IMR-90 (cell line): Measurements from ENCODE around the gene WNT7B. TPM values are rescaled to one million over a fixed set of nuclear protein-coding genes. Genes with fewer than 3 reads are reported as not detected.

Experiments used
- ATAC-seq: fragments of 200-7000 bp; cut with Tn5 transposase; 2 replicates; pipeline ENCODE4 v1.9.1; 2020; ENCODE audit warnings: low read depth, mild to moderate bottlenecking, moderate library complexity
- BruUV-seq: library from RNA; stranded (reverse); fragments of 400-500 nt; replicated peaks from 2 replicates; lab custom pipeline; 2021; lab: Mats Ljungman, UMichigan
- CTCF ChIA-PET: fragments of 300-600 bp; formaldehyde crosslinking; extraction: SDS; loops from one replicate; lab custom pipeline; 2021; ENCODE audit warnings: antibody characterized with exemption; lab: Yijun Ruan, JAX
- POLR2A ChIA-PET: fragments of 300-600 bp; sonication (Branson Sonifier 250); formaldehyde crosslinking; loops from one replicate; lab custom pipeline; 2022; ENCODE audit warnings: antibody characterized with exemption; ENCODE audit not compliant: unreplicated experiment; lab: Charles Lee
- DNase-seq: peaks from one replicate; pipeline ENCODE4 v3.0.0; 2013
- H2AFZ ChIP-seq: replicated peaks from 2 replicates; pipeline ENCODE3; 2013; ENCODE audit warnings: low read length, mild to moderate bottlenecking; ENCODE audit not compliant: poor library complexity
- H2AK5ac ChIP-seq: 2 replicates; pipeline ENCODE4 v1.6.1; 2013; ENCODE audit warnings: low read depth, low read length, inconsistent platforms
- H2AK9ac ChIP-seq: replicated peaks from 2 replicates; pipeline ENCODE3; 2013; ENCODE audit warnings: mild to moderate bottlenecking, low read depth, low read length, moderate library complexity; ENCODE audit not compliant: poor library complexity
- H2BK120ac ChIP-seq: 2 replicates; pipeline ENCODE4 v1.6.1; 2013; ENCODE audit warnings: low read depth, low read length, inconsistent platforms
- H2BK15ac ChIP-seq: 3 replicates; pipeline ENCODE4 v1.6.1; 2013; ENCODE audit warnings: low read depth, low read length, inconsistent platforms
- H2BK20ac ChIP-seq: 2 replicates; pipeline ENCODE4 v1.6.1; 2013; ENCODE audit warnings: low read depth, mild to moderate bottlenecking, inconsistent platforms, low read length, moderate library complexity
- H2BK5ac ChIP-seq: 2 replicates; pipeline ENCODE4 v1.6.1; 2013; ENCODE audit warnings: mild to moderate bottlenecking, low read depth, low read length, inconsistent platforms; ENCODE audit not compliant: poor library complexity, severe bottlenecking
- H3K14ac ChIP-seq: replicated peaks from 2 replicates; pipeline ENCODE4 v1.6.1; 2013; ENCODE audit warnings: low read depth, low read length, inconsistent platforms
- H3K18ac ChIP-seq: 2 replicates; pipeline ENCODE4 v1.6.1; 2013; ENCODE audit warnings: low read depth, low read length, control low read depth
- H3K23ac ChIP-seq: 2 replicates; pipeline ENCODE4 v1.6.1; 2013; ENCODE audit warnings: low read depth, low read length, inconsistent platforms
- H3K27ac ChIP-seq: 2 replicates; pipeline ENCODE4 v1.5.1; 2013; ENCODE audit warnings: mild to moderate bottlenecking, control low read depth, low read length; ENCODE audit not compliant: insufficient read depth
- H3K27me3 ChIP-seq: 2 replicates; pipeline ENCODE4 v1.6.1; 2013; ENCODE audit warnings: low read length; ENCODE audit not compliant: control insufficient read depth, insufficient read depth
- H3K36me3 ChIP-seq: 2 replicates; pipeline ENCODE4 v1.6.1; 2013; ENCODE audit warnings: low read length, mixed read lengths; ENCODE audit not compliant: control insufficient read depth, insufficient read depth
- H3K4ac ChIP-seq: 2 replicates; pipeline ENCODE4 v1.6.1; 2013; ENCODE audit warnings: low read depth, low read length, inconsistent platforms
- H3K4me1 ChIP-seq: 2 replicates; pipeline ENCODE4 v1.6.1; 2013; ENCODE audit warnings: low read length, mixed read lengths; ENCODE audit not compliant: control insufficient read depth, insufficient read depth
- H3K4me2 ChIP-seq: 2 replicates; pipeline ENCODE4 v1.6.1; 2013; ENCODE audit warnings: low read depth, mild to moderate bottlenecking, control low read depth, low read length, moderate library complexity
- H3K4me3 ChIP-seq: 2 replicates; pipeline ENCODE4 v1.5.1; 2013; ENCODE audit warnings: low read depth, mild to moderate bottlenecking, control low read depth, low read length, moderate library complexity; ENCODE audit not compliant: insufficient read depth
- H3K56ac ChIP-seq: 2 replicates; pipeline ENCODE4 v1.6.1; 2013; ENCODE audit warnings: low read length, inconsistent platforms; ENCODE audit not compliant: insufficient read depth; ENCODE audit errors: extremely low read depth
- H3K79me1 ChIP-seq, 2 experiments: 2 replicates each; pipeline ENCODE4 v1.6.1; 2013; ENCODE audit warnings: low read length in 2 of 2, inconsistent platforms in 1 of 2, low read depth in 1 of 2
- H3K9ac ChIP-seq: 2 replicates; pipeline ENCODE4 v1.6.1; 2013; ENCODE audit warnings: low read depth, low read length, control low read depth
- H3K9me1 ChIP-seq: 2 replicates; pipeline ENCODE4 v1.6.1; 2013; ENCODE audit warnings: low read length, inconsistent platforms; ENCODE audit not compliant: insufficient read depth
- H3K9me3 ChIP-seq: 2 replicates; pipeline ENCODE4 v1.6.1; 2013; ENCODE audit warnings: low read length; ENCODE audit not compliant: control insufficient read depth, insufficient read depth
- H4K20me1 ChIP-seq: 2 replicates; pipeline ENCODE4 v1.6.1; 2013; ENCODE audit warnings: low read length, inconsistent platforms; ENCODE audit not compliant: insufficient read depth
- H4K5ac ChIP-seq: 2 replicates; pipeline ENCODE4 v1.6.1; 2013; ENCODE audit warnings: mild to moderate bottlenecking, low read depth, low read length, control low read depth
- H4K8ac ChIP-seq, 2 experiments: 2 replicates each; pipeline ENCODE4 v1.6.1; 2013; ENCODE audit warnings: low read depth in 2 of 2, low read length in 2 of 2, control low read depth in 1 of 2, inconsistent platforms in 1 of 2
- H4K91ac ChIP-seq: 2 replicates; pipeline ENCODE4 v1.6.1; 2013; ENCODE audit warnings: low read depth, low read length, inconsistent platforms; ENCODE audit not compliant: insufficient read depth
- BHLHE40 ChIP-seq: fragments of 150-350 bp; IDR thresholded peaks from 2 replicates; pipeline ENCODE4 v1.6.1; 2016; ENCODE audit warnings: mild to moderate bottlenecking, low read depth, low read length
- CHD1 ChIP-seq: IDR thresholded peaks from 2 replicates; pipeline ENCODE4 v1.6.1; 2012; ENCODE audit warnings: low read depth, low read length, improper control_type of control experiment
- CTCF ChIP-seq: conservative IDR thresholded peaks from 2 replicates; pipeline ENCODE4 v1.5.1; 2012; ENCODE audit warnings: mild to moderate bottlenecking, low read depth, low read length, improper control_type of control experiment
- ELK1 ChIP-seq: fragments of 150-350 bp; IDR thresholded peaks from 2 replicates; pipeline ENCODE4 v1.6.1; 2016; ENCODE audit warnings: low read depth, mild to moderate bottlenecking, low read length, moderate library complexity, borderline replicate concordance
- MAZ ChIP-seq: IDR thresholded peaks from 2 replicates; pipeline ENCODE4 v1.6.1; 2012; ENCODE audit warnings: low read depth, mild to moderate bottlenecking, low read length, improper control_type of control experiment, moderate library complexity, borderline replicate concordance
- MXI1 ChIP-seq: IDR thresholded peaks from 2 replicates; pipeline ENCODE4 v1.6.1; 2012; ENCODE audit warnings: low read depth, mild to moderate bottlenecking, low read length, moderate library complexity, borderline replicate concordance
- POLR2A ChIP-seq: IDR thresholded peaks from 2 replicates; pipeline ENCODE4 v1.6.1; 2012; ENCODE audit warnings: mild to moderate bottlenecking, low read depth, low read length
- RAD21 ChIP-seq: IDR thresholded peaks from 2 replicates; pipeline ENCODE4 v1.6.1; 2012; ENCODE audit warnings: low read length, improper control_type of control experiment
- RCOR1 ChIP-seq: IDR thresholded peaks from 2 replicates; pipeline ENCODE4 v1.6.1; 2012; ENCODE audit warnings: mild to moderate bottlenecking, low read length, improper control_type of control experiment; ENCODE audit not compliant: insufficient replicate concordance
- RFX5 ChIP-seq: IDR thresholded peaks from 2 replicates; pipeline ENCODE4 v1.8.0; 2012; ENCODE audit warnings: low read depth, mild to moderate bottlenecking, low read length, moderate library complexity
- WGBS, 2 experiments: methylation state at CpG; one replicate each; pipeline versions ENCODE4 v1.1.5 to v1.1.7; 2013; ENCODE audit warnings: missing lambda C conversion rate in 2 of 2; ENCODE audit not compliant: insufficient read length in 1 of 2; ENCODE audit errors: extremely low coverage in 2 of 2; 5-methylcytosine and 5-hydroxymethylcytosine counted together
- dilution Hi-C: fragments of 300-500 bp; cut with HindIII; formaldehyde crosslinking; loops from one replicate; pipeline ENCODE4 v1.14.3; 2018; ENCODE audit warnings: low sequenced_read_pairs; ENCODE audit not compliant: unreplicated experiment
- in situ Hi-C: fragments of 300-500 bp; cut with MboI; formaldehyde crosslinking; loops from 3 replicates; pipeline ENCODE4 v1.14.3; 2019; ENCODE audit warnings: low sequenced_read_pairs, inconsistent platforms, mixed read lengths
- intact Hi-C: fragments of 100-400 bp; cut with micrococcal nuclease; formaldehyde crosslinking; loops from 2 replicates; pipeline ENCODE4 v1.10.0; 2022
- polyA plus RNA-seq, 3 experiments: library from polyadenylated mRNA; depleted of rRNA; stranded (reverse); fragments of >200 nt; gene quantifications; 2 replicates each; pipeline ENCODE4 v1.2.3, GENCODE V29; 2012; ENCODE audit warnings: low replicate concordance in 1 of 3
- total RNA-seq: library from RNA; depleted of rRNA; stranded (reverse); fragments of >200 nt; gene quantifications from 2 replicates; pipeline ENCODE4 v1.2.3, GENCODE V29; 2012
- TF ChIP-seq, protein P1 (sequence below): fragments of 150-350 bp; IDR thresholded peaks from 2 replicates; pipeline ENCODE4 v1.6.1; 2017; ENCODE audit warnings: mild to moderate bottlenecking, antibody characterized with exemption, low read length, low read depth

Gene WNT7B
- total and polyA plus RNA-seq, 2 of the 4 experiments (the other 2 are of a cell fraction), result under 0.01 to 0.15 TPM

DNA sequence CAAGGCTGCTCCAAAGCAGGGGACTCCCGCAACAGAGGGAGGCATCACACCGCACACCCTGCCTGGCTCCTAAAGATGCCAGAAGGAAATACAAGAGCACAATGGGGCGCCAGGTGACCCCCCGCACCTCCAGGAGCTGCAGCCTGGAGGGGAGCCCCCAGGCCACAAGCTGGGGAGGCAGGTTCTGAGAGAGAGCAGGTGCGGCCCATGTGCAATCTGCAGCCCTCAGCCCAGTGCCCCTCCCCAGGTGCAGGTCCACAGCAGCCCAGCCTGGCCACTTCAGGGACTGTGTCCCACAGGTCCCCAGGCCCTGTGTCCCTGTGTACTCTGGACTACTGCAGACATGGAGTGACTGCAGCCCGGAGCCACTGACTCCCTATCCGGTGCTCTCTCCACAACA, 13.1 kb downstream of the WNT7B start:
- Histone ChIP-seq H3K9ac (no peak overlapping the region), H2AK5ac (no peak overlapping the region), H4K91ac (no peak overlapping the region), H2BK5ac (no peak overlapping the region), H3K4me2 (no peak overlapping the region), H2BK120ac (no peak overlapping the region), H2AK9ac (no peak overlapping the region), H4K5ac (no peak overlapping the region), H3K36me3 (no peaks in the 10 kb centered on the region), H2AFZ (no peak overlapping the region), H3K9me3 (no peaks in the 10 kb centered on the region), H3K4me3 (no peak overlapping the region), H3K79me1 (0 out of 4 replicates have a peak, but pooled peaks cover 0 to 5% of the 10 kb centered on the region in 2 experiments), H3K18ac (no peak overlapping the region), H3K9me1 (peaks cover 8% of the 10 kb centered on the region), H3K4ac (no peak overlapping the region), H2BK20ac (no peak overlapping the region), H4K8ac (no peak overlapping the region), H3K27ac (no peak overlapping the region), H3K23ac (no peak overlapping the region), H3K56ac (no peak overlapping the region), H4K20me1 (no peaks in the 10 kb centered on the region; the same call in 1 of the 2 replicates), H2BK15ac (no peak overlapping the region), H3K4me1 (peaks cover 6% of the 10 kb centered on the region), H3K14ac (no peak overlapping the region), H3K27me3 (peaks cover 17% of the 10 kb centered on the region; the same call in 1 of the 2 replicates)
- ATAC-seq (no peak), DNase-seq (no peak)
- intact Hi-C loops, result no loop called here
- POLR2A ChIA-PET, result no interaction called here
- in situ Hi-C loops, result no loop called here
- dilution Hi-C loops, result no loop called here
- TF ChIP-seq ELK1, result no peak
- no peak for TF ChIP-seq BHLHE40
- no peak for TF ChIP-seq MAZ
- TF ChIP-seq CHD1, result no peak
- no peak for TF ChIP-seq CTCF
- TF ChIP-seq RAD21, result no peak
- TF ChIP-seq RCOR1, result no peak
- TF ChIP-seq POLR2A, result no peak
- TF ChIP-seq, protein P1, sequence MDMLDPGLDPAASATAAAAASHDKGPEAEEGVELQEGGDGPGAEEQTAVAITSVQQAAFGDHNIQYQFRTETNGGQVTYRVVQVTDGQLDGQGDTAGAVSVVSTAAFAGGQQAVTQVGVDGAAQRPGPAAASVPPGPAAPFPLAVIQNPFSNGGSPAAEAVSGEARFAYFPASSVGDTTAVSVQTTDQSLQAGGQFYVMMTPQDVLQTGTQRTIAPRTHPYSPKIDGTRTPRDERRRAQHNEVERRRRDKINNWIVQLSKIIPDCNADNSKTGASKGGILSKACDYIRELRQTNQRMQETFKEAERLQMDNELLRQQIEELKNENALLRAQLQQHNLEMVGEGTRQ, result no peak
- no peak for TF ChIP-seq MXI1
- TF ChIP-seq RFX5, result no peak
- no TSS peak for BruUV-seq
- WGBS, 2 experiments, result 80% methylated on average over 1 of the region's 7 CpGs; no CpG with 5 or more reads in 1 of the 2 experiments
- CTCF ChIA-PET, result no interaction called here
